ENCODE data around the gene SRP54. TPM values are rescaled to one million over a fixed set of nuclear protein-coding genes. Genes with fewer than 3 reads are reported as not detected.

The SRP54 gene
- total and polyA plus RNA-seq, 2 of the 13 experiments (the other 11 are each of a cell fraction or from before 2014, with no cell fraction given) = 42.2 to 207 TPM

- TF ChIP-seq ZNF687 (CRISPR knock-in tag; IDR thresholded peaks at IDR 0.05) = peak; percentile 100
- peak; percentile 88 for TF ChIP-seq ZBTB7B (CRISPR knock-in tag; IDR thresholded peaks at IDR 0.05)
- peak; percentile 98 for TF ChIP-seq RBFOX2 (IDR thresholded peaks at IDR 0.05; ENCODE audit: low read depth, low read length)
- TF ChIP-seq CENPBD1 (CRISPR knock-in tag; IDR thresholded peaks at IDR 0.05; ENCODE audit: borderline replicate concordance, low read depth) = no peak; the same call in 1 of the 2 replicates
- peak; percentile 83 for TF ChIP-seq ZZZ3 (CRISPR knock-in tag; IDR thresholded peaks at IDR 0.05; ENCODE audit: borderline replicate concordance)
- TF ChIP-seq ZFX (CRISPR knock-in tag; IDR thresholded peaks at IDR 0.05; ENCODE audit: low read depth) = peak; percentile 98
- peak; percentile 68; the same call in 1 of the 2 replicates for TF ChIP-seq TEAD2 (CRISPR knock-in tag; IDR thresholded peaks at IDR 0.05)
- no peak for TF ChIP-seq HBP1 (CRISPR knock-in tag; IDR thresholded peaks at IDR 0.05; ENCODE audit: low read depth)
- no peak; the same call in 1 of the 2 replicates for TF ChIP-seq TBP (CRISPR knock-in tag; IDR thresholded peaks at IDR 0.05)
- TF ChIP-seq KLF11 (CRISPR knock-in tag; IDR thresholded peaks at IDR 0.05) = peak; percentile 78; the same call in 1 of the 2 replicates
- peak; percentile 99 for TF ChIP-seq ELF4 (CRISPR knock-in tag; IDR thresholded peaks at IDR 0.05; ENCODE audit: borderline replicate concordance)
- 0 out of 2 replicates have a peak, but pooled peaks have one; percentile 6 for TF ChIP-seq ZBTB37 (CRISPR knock-in tag; IDR thresholded peaks at IDR 0.05)
- TF ChIP-seq, protein P1, sequence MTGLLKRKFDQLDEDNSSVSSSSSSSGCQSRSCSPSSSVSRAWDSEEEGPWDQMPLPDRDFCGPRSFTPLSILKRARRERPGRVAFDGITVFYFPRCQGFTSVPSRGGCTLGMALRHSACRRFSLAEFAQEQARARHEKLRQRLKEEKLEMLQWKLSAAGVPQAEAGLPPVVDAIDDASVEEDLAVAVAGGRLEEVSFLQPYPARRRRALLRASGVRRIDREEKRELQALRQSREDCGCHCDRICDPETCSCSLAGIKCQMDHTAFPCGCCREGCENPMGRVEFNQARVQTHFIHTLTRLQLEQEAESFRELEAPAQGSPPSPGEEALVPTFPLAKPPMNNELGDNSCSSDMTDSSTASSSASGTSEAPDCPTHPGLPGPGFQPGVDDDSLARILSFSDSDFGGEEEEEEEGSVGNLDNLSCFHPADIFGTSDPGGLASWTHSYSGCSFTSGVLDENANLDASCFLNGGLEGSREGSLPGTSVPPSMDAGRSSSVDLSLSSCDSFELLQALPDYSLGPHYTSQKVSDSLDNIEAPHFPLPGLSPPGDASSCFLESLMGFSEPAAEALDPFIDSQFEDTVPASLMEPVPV (CRISPR knock-in tag; IDR thresholded peaks at IDR 0.05) = peak; percentile 95
- TF ChIP-seq PATZ1 (CRISPR knock-in tag; IDR thresholded peaks at IDR 0.05) = peak; percentile 65; the same call in 1 of the 2 replicates
- TF ChIP-seq ZNF652 (CRISPR knock-in tag; IDR thresholded peaks at IDR 0.05; ENCODE audit: borderline replicate concordance, low read depth) = no peak; the same call in 1 of the 2 replicates
- TF ChIP-seq ZNF326 (CRISPR knock-in tag; IDR thresholded peaks at IDR 0.05; ENCODE audit: borderline replicate concordance) = peak; percentile 86; the same call in 1 of the 2 replicates
These were observed 63.4 kb downstream of the SRP54 start, which contains the start of gene FAM177A1 (continued) for GRCh38 chr14:35046048-35046750.
